Common myeloid progenitor, CD34-positive (primary cell): ENCODE measurements around the gene HDAC5.

Experiments used
- CTCF ChIA-PET: fragments of 350-600 bp; sonication (Branson Sonifier 250); formaldehyde crosslinking; loops from one replicate; lab custom pipeline; 2021; ENCODE audit warnings: antibody characterized with exemption; lab: Charles Lee
- POLR2A ChIA-PET: fragments of 350-600 bp; sonication (Branson Sonifier 250); formaldehyde crosslinking; loops from one replicate; lab custom pipeline; 2021; ENCODE audit warnings: antibody characterized with exemption; lab: Charles Lee
- DNase-seq, 3 donors: peaks; one replicate each; pipeline versions ENCODE4 v3.0.0 to v3.0.0-alpha.2; 2013
- H3K27ac ChIP-seq, 2 experiments: 1 replicate in 1 of 2; 2 replicates in 1 of 2; pipeline ENCODE4 v1.7.0; 2013; ENCODE audit warnings: inconsistent platforms in 2 of 2, low read length in 2 of 2, mild to moderate bottlenecking in 2 of 2, low read depth in 1 of 2, moderate library complexity in 1 of 2; ENCODE audit not compliant: severe bottlenecking in 2 of 2, insufficient read depth in 1 of 2, poor library complexity in 1 of 2
- H3K27me3 ChIP-seq, 5 experiments: replicated peaks in 2 of 5; 1 replicate in 3 of 5; 2 replicates in 2 of 5; pipeline versions ENCODE4 v1.6.1 to v1.7.0; 2013; ENCODE audit warnings: low read length in 4 of 5, mild to moderate bottlenecking in 2 of 5, moderate library complexity in 2 of 5, inconsistent platforms in 1 of 5; ENCODE audit not compliant: insufficient read depth in 5 of 5, control insufficient read depth in 4 of 5
- H3K36me3 ChIP-seq, 4 experiments: 1 replicate in 2 of 4; 2 replicates in 2 of 4; pipeline versions ENCODE4 v1.6.1 to v1.7.0; 2013; ENCODE audit warnings: low read length in 3 of 4, control low read depth in 1 of 4, mild to moderate bottlenecking in 1 of 4; ENCODE audit not compliant: control insufficient read depth in 4 of 4, insufficient read depth in 4 of 4
- H3K4me1 ChIP-seq, 4 experiments: 1 replicate in 3 of 4; 2 replicates in 1 of 4; pipeline versions ENCODE4 v1.6.1 to v1.7.1; 2013; ENCODE audit warnings: low read length in 3 of 4, mild to moderate bottlenecking in 3 of 4, control low read depth in 1 of 4, inconsistent platforms in 1 of 4, moderate library complexity in 1 of 4; ENCODE audit not compliant: control insufficient read depth in 4 of 4, insufficient read depth in 4 of 4; ENCODE audit errors: control extremely low read depth in 1 of 4
- H3K4me3 ChIP-seq, 7 experiments: 1 replicate in 4 of 7; 2 replicates in 3 of 7; pipeline versions ENCODE4 v1.5.1 to v1.7.0; 2013; ENCODE audit warnings: mild to moderate bottlenecking in 7 of 7, low read length in 6 of 7, moderate library complexity in 6 of 7, inconsistent platforms in 2 of 7, low read depth in 2 of 7, control low read depth in 1 of 7; ENCODE audit not compliant: insufficient read depth in 4 of 7, control insufficient read depth in 1 of 7; ENCODE audit errors: extremely low read depth in 1 of 7
- H3K9me3 ChIP-seq, 5 experiments: 1 replicate in 4 of 5; 2 replicates in 1 of 5; pipeline versions ENCODE4 v1.6.1 to v1.7.1; 2013; ENCODE audit warnings: low read length in 4 of 5, mild to moderate bottlenecking in 2 of 5, inconsistent platforms in 1 of 5, low read depth in 1 of 5, moderate library complexity in 1 of 5; ENCODE audit not compliant: control insufficient read depth in 4 of 5, insufficient read depth in 2 of 5; ENCODE audit errors: control extremely low read depth in 1 of 5
- WGBS: methylation state at CpG from one replicate; pipeline ENCODE4 v1.1.5; 2013; ENCODE audit not compliant: insufficient coverage; 5-methylcytosine and 5-hydroxymethylcytosine counted together

Gene HDAC5

DNA sequence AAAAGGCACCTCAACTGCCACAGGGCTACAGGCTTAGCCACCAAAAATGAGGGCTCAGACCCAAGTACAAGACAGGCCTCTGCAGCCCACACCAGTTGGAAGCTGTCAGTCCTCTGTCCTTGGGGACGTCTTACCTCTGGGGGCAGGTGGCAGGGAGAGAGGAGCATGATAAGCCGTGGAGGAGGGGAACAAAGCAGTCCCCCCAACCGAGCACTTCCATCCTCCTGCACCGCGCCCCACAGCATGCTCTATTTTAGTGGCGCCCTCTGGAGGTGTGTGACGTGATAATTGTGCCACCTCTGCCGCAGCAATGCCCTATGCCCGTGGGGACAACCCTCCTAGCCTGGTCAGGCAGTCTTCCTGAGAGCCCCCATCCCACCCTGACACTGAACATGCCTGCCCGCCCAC, 39.3 kb downstream of the HDAC5 start:
- ChIA-PET CTCF (interaction anchor here (1.2 to 4.4 kb wide), 8 partner anchors 10 to 39 kb away, joined by 4 to 19 read pairs (median 7); partner anchors contain the start of genes G6PC3 and HDAC5), POLR2A (interaction anchor here (1.0 kb wide), 1 partner anchor 9 kb away, joined by 3 read pairs; no protein-coding TSS in a partner anchor)
- Histone ChIP-seq H3K27ac (no peak overlapping the region), H3K27me3 (no peaks in the 10 kb centered on the region), H3K4me3 (no peak overlapping the region), H3K36me3 (peaks cover 16 to 71% (median 45%) of the 10 kb centered on the region in 4 experiments), H3K9me3 (no peaks in the 10 kb centered on the region), H3K4me1 (no peaks in the 10 kb centered on the region)
- DNase-seq = peak in 2 of 3 donors; percentile 31 to 33
- 92% methylated on average over 7 of the region's 10 CpGs for WGBS

- Histone ChIP-seq H3K9me3 (no peaks in the 10 kb centered on the region), H3K36me3 (peaks cover 20 to 71% (median 48%) of the 10 kb centered on the region in 4 experiments), H3K4me3 (no peak overlapping the region), H3K27me3 (no peaks in the 10 kb centered on the region), H3K4me1 (peaks cover 0 to 2% (median 0%) of the 10 kb centered on the region in 4 experiments), H3K27ac (no peak overlapping the region)
- WGBS = 93% methylated on average over 11 of the region's 12 CpGs
- peak; percentile 28 to 50 (median 39) for DNase-seq
- ChIA-PET POLR2A (no interaction called here), CTCF (interaction anchor here (0.6 to 4.4 kb wide), 11 partner anchors 8 to 123 kb away, joined by 3 to 19 read pairs (median 5); partner anchors contain the start of genes G6PC3 and HDAC5)
These were observed 40.1 kb downstream of the HDAC5 start for GRCh38 chr17:44083250-44083849.

- Histone ChIP-seq H3K27me3 (no peaks in the 10 kb centered on the region), H3K4me1 (peaks cover 0 to 12% (median 0%) of the 10 kb centered on the region in 4 experiments), H3K36me3 (peaks cover 21 to 73% (median 51%) of the 10 kb centered on the region in 4 experiments), H3K9me3 (no peaks in the 10 kb centered on the region), H3K27ac (no peak overlapping the region), H3K4me3 (no peak overlapping the region)
- WGBS = 88% methylated on average over 15 of the region's 21 CpGs
- no peak for DNase-seq
- CTCF ChIA-PET = interaction anchor here (1.4 to 4.4 kb wide), 4 partner anchors 8 to 29 kb away, joined by 3 to 19 read pairs (median 9); partner anchors contain the start of gene G6PC3
- POLR2A ChIA-PET = interaction anchor here (1.1 kb wide), 1 partner anchor 13 kb away, joined by 3 read pairs; no protein-coding TSS in a partner anchor
These were observed 41.0 kb downstream of the HDAC5 start for GRCh38 chr17:44082256-44082927.

- 90% methylated on average over 2 of the region's 3 CpGs for WGBS
- ChIA-PET POLR2A (interaction anchor here (1.1 kb wide), 1 partner anchor 14 kb away, joined by 3 read pairs; no protein-coding TSS in a partner anchor), CTCF (interaction anchor here (1.4 to 4.4 kb wide), 2 partner anchors 7 to 26 kb away, joined by 3 to 19 read pairs; no protein-coding TSS in a partner anchor)
- Histone ChIP-seq H3K4me1 (peaks cover 0 to 19% (median 2%) of the 10 kb centered on the region in 4 experiments), H3K9me3 (no peaks in the 10 kb centered on the region), H3K36me3 (peaks cover 21 to 77% (median 53%) of the 10 kb centered on the region in 4 experiments), H3K27ac (no peak overlapping the region), H3K27me3 (no peaks in the 10 kb centered on the region), H3K4me3 (no peak overlapping the region)
- no peak for DNase-seq
These were observed 41.8 kb downstream of the HDAC5 start for GRCh38 chr17:44081681-44082080.

GRCh38 chr17:44079877-44080821, 43.3 kb downstream of the HDAC5 start:
- POLR2A ChIA-PET = no interaction called here
- WGBS = 95% methylated on average over 15 of the region's 18 CpGs
- Histone ChIP-seq H3K27ac (no peak overlapping the region), H3K4me3 (no peak overlapping the region), H3K36me3 (peaks cover 19 to 83% (median 58%) of the 10 kb centered on the region in 4 experiments), H3K4me1 (peaks cover 0 to 27% (median 2%) of the 10 kb centered on the region in 4 experiments), H3K27me3 (no peaks in the 10 kb centered on the region), H3K9me3 (no peaks in the 10 kb centered on the region)
- DNase-seq = no peak
- CTCF ChIA-PET = interaction anchor here (0.8 kb wide), 1 partner anchor 8 kb away, joined by 3 read pairs; no protein-coding TSS in a partner anchor

GRCh38 chr17:44078412-44078811, 45.0 kb downstream of the HDAC5 start:
- ChIA-PET CTCF (interaction anchor here (1.4 kb wide), 1 partner anchor 17 kb away, joined by 4 read pairs; no protein-coding TSS in a partner anchor), POLR2A (no interaction called here)
- H3K36me3 ChIP-seq = peaks cover 15 to 82% (median 61%) of the 10 kb centered on the region in 4 experiments
- no peak overlapping the region for H3K4me3 ChIP-seq
- no peak overlapping the region for H3K27ac ChIP-seq
- peaks cover 0 to 27% (median 2%) of the 10 kb centered on the region in 4 experiments for H3K4me1 ChIP-seq
- H3K9me3 ChIP-seq = no peaks in the 10 kb centered on the region
- no peaks in the 10 kb centered on the region for H3K27me3 ChIP-seq
- WGBS = 98% methylated on average over 15 of the region's 19 CpGs
- DNase-seq = no peak
